GM21515 (cell line): ENCODE measurements around the gene EEF1AKMT3.

ENCODE experiments used
- ATAC-seq: cut with Tn5 transposase; IDR thresholded peaks from one replicate; pipeline ENCODE4 v1.9.1; 2021; ENCODE audit not compliant: unreplicated experiment

Gene EEF1AKMT3

DNA sequence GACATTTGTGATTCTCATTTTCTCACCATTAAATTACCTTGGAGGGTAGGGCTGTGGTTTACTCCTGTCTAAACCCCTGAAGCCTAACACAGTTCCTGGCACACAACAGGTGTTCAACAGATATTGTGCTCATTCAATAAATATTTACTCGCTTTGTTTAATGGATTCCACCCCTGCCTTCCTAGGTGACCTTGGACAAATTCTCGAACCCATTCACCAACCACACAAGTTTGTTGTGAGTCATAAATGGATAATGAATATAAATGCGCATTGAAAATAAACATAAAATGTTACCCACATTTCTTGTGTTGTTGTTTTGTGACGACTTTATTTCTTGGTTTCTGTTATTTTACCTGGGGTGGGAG, 9.8 kb downstream of the EEF1AKMT3 start:
- no peak for ATAC-seq

DNA sequence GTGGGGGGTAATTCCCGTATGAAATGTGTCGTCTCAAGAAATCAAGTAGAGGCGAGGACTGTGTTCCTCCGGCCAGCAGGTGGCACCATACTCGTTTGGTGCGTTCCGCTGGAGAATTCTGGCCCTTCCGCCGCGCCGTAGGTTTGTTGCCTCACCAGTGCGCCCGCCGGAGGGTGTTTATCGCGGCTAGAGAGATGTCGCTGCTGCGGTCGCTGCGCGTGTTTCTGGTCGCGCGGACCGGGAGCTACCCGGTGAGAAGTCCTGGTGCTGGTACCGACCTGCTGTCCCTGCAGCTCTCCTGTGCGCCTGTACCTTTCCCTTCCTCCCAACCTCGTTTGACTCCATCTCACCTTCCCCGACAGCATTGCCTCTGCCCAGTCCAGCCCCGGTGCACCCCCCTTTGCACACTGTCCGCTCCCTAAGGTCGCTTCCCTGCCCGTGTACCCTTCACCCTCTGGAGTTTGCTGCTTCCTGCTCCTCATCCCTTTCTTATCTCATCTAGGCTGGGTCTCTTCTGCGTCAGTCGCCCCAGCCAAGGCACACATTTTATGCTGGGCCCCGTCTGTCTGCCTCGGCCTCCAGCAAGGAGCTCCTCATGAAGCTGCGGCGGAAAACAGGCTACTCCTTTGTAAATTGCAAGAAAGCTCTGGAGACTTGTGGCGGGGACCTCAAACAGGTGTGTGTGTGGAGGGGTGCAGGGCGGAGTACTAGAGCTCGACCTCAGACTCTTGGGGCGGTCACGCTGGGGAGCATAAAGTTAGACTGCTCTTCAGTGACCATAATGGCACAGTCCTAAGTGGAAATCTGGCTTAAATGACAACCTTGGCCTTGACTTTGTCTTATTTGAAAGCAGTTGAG, 10.4 kb downstream of the EEF1AKMT3 start, which contains the start of gene TSFM:
TSS of gene TSFM (plus strand) at position 180 of the 858 bp plus-strand sequence. CDS start at position 195, 15 bp downstream.
- ATAC-seq = peak; percentile 81

GRCh38 chr12:57783466-57783801, 11.0 kb downstream of the EEF1AKMT3 start:
- ATAC-seq = no peak

- ATAC-seq = no peak
Measured at GRCh38 chr12:57783861-57784260, 11.4 kb downstream of the EEF1AKMT3 start.

DNA sequence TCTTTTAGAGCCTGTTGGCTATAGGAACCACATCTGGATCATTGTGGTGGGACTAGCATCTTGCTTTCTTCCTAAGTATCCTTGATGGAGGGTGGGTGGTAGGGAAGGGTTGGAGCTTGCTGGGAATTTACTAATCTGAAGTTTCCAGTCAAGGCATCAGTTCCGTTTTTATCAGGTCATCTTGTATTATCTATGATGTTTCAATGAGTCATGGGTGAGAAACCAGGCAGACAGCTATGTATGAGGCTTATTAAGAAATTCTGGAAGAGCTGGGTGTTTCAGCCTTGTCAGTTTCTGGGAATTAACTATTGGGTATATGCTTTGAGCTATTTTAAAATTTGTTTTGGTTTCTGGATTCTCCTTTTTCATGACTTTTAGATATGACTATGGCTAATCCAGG, 21.5 kb downstream of the EEF1AKMT3 start:
- ATAC-seq = no peak

DNA sequence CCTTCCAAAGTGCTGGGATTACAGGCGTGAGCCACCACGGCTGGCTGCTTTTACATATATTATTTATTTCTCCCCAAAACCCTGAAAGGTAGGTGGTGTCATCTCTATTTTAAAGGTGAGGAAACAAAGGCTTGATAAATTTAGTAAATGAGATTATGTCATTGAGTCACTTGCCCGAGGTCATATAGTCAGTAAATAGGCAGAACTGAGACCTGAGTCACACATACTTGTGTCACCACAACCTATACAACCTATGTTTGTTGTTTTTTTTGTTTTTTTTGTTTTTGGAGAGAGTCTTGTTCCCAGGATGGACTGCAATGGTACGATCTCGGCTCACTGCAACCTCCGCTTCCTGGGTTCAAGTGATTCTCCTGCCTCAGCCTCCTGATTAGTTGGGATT, 22.9 kb downstream of the EEF1AKMT3 start:
- no peak for ATAC-seq

DNA sequence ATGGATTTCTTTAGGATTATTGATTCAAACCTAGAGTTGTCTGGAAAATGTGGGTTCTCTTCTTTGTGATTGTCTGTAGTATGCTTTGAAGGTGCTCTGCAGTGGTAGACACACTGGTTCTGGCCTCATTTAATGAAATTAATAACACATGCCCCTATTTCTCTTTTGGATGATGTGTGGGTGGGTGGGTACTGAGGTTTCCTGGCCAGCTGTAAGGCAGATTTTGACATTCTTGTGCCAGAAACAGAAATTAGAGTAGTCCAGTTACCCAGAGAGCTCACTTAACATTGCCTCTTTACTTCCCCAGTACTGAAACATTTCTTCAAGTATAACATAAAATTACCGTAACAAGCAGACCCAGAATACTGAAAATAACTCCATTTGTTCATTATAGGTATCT, 24.6 kb downstream of the EEF1AKMT3 start:
- ATAC-seq = no peak

DNA sequence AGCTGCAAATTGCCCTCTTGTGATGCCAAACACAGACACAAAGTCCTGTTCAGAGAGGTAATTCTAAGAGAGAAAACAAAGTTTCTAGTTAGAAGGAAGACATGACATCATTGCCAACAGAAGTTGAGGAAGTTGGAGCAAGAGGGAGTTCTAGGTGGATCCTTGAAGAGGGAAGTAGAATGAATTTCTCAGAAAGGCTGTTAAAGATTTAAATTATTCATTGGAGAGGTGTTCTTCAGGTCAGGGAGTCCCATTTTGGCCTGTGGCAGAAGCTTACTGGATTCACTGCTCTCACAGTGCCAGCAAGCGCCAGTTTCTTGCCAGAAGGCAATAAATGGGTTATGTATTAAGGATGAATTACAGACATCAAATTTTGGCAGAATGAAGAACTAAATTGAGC, 25.5 kb downstream of the EEF1AKMT3 start:
- no peak for ATAC-seq

DNA sequence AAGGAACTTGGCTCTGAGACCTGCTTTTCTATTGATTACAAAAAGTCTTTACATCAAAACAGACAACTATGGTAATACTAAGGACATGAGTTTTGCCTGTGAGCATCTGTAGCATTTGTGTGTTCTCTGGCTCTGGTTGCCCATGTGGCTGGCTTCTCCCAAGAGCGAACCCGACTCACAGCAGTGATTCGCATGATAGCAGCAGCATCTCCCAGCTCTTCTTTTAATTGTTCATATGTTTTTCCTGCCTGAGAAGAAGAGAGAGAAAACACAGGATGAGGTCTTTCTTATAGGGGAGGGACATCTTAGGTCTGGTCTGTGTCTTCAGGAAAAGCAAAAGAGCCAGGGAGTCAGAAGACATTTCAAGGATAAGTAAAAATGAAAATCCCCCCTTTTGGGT, 28.6 kb downstream of the EEF1AKMT3 start:
- no peak for ATAC-seq

GRCh38 chr12:57802607-57803006, 30.2 kb downstream of the EEF1AKMT3 start:
- no peak for ATAC-seq

DNA sequence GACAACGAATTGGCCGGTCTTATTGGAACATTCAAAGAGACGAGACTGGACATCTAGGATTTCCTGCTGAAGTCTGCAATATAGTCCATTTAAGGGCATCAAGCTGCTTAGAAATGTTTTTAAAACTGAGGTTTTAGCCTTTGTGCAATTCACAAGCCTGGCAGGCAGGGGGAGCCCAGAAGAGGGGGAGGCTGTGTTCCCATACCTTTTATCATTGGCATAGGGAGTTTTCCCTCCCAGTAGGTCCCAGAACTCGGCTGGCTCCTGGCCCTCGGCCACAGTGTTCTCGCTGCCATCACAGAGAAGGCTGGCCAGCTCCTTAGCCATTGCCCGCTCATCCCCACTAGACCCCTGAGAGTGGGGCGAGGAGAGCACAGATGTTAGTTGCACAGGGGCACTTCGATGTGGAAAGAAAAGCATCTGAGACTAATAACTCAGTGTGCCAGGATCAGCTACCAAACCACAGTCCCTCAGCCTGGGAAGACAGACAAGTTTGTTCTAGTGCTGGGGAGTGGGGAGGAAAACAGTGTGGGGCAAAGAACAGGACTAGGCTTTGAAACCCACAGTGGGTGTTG, 31.0 kb downstream of the EEF1AKMT3 start:
- ATAC-seq = no peak

DNA sequence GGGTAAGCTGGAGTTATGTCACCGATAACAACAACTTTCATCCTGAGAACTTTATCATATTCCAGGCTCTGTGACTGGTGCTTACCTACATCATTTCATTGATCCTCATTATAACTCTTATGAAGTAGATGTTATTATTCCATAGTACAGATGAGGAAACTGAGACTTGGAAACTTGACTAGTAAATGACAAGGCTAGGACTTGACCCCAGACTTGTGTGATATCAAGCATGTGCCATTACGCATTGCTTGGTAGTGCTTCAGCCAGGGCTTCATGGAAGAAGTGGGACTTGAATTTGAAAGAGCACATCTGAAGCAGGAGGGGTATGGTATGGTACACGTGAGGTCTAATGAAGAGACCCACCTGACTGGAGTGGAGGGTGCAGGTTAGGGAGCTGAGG, 34.3 kb downstream of the EEF1AKMT3 start:
- no peak for ATAC-seq

- ATAC-seq = no peak
Measured at GRCh38 chr12:57807285-57807684, 34.9 kb downstream of the EEF1AKMT3 start.

GRCh38 chr12:57808351-57808750, 35.9 kb downstream of the EEF1AKMT3 start:
- no peak for ATAC-seq

GRCh38 chr12:57809425-57809824, 37.0 kb downstream of the EEF1AKMT3 start:
- ATAC-seq = no peak

- ATAC-seq = no peak
Measured at GRCh38 chr12:57810450-57810849, 38.0 kb downstream of the EEF1AKMT3 start.

DNA sequence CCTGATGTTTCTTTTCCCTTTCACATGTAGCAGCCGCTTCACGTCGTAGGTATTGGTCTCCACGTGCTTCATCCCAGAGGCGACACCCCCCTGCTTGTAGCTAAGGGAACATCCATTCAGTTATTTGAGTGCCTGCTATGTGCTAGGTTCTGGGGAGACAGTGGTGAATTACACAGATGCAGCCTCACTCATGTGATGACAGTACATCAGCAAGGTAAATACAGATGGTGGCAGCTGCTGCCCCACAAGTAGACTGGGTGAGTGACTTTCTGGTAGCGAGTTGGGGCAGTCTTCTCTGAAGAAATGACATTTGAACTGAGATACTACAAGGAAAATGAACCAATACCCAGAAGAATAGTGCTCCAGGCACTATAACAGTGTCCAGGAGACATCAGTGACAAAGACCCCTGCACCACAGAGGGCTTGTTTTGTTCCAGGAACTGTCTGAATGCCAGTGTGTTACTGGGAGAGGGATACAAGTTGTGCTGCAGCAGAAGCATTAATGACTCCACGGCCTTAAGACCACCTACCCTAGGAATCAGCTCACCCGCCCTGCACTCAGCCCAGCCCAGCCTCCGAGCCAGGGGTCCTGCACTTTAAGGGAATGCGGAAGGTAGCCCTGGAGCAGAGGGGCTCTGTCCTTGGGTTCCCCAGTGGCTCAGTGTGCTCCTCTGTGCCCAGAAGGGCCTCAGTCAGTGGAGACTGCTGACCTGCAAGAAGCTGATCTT, 38.8 kb downstream of the EEF1AKMT3 start:
- ATAC-seq = no peak

DNA sequence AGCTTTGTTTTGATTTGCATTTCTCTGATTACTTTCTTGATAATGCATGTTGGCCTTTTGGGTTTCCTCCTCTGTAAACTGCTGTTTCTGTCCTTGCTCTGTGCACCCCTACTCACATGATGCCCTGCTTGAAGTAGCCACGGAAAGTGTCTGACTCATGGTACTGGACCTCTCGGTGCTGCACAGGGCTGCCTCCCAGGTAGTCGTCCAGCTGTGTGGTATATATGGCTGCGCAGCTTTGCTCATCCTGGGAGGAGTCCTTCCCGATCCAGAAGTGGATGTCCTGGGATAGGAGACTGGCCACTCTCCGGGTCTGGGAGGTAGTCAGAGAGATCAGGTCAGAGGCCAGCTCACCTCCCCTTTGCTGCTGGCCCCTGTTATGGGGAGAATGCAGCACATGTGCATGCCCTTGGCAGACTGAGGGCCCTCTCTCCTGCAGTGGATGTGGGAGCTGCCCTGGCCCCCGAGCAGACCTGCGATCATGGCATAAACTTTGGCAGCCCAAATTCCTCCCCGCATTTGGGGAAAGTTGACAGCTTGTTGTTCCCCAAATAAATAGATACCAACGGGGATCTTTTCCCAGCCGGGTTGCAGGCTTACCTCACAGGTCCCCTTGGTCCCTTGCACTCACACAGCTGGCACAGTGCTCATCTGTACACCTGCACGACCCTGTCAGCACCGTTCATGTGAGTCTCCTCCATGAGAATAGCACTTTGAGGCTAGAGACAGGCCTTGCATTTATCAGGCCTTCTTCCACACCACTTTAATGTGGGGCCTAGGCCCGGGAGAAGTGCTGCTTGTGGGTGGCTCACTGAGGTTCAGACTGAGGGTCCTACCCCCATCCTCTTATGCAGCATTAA, 40.9 kb downstream of the EEF1AKMT3 start:
- ATAC-seq = no peak

- no peak for ATAC-seq
Measured at GRCh38 chr12:57813971-57814772, 41.8 kb downstream of the EEF1AKMT3 start.
